GM18519 (cell line): ENCODE measurements around the gene CCDC83.

ENCODE experiments used
- ATAC-seq: cut with Tn5 transposase; IDR thresholded peaks from one replicate; pipeline ENCODE4 v1.9.1; 2021; ENCODE audit warnings: mild to moderate bottlenecking, moderate library complexity; ENCODE audit not compliant: unreplicated experiment, low FRiP score

Gene CCDC83

DNA sequence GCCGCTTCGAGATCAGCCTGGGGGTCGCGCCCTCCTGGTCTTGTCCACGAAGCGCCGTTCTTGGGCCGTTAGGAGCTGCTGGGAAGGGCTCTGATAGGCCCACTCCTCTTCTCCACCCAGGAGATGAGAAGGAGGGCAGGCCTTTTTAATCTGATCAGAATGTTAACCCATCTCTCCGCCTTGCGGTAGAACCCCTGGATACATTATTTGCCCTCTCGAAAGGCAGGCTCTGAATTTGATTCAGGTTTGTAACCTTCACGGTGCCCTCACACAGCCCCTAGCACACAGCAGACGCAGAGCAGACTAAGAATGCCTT lies at the start of gene CCDC83:
CCDC83 (plus strand) TSS at position 43 of the 316 bp plus-strand sequence. CDS start 9,741 bp downstream, outside the sequence.
- ATAC-seq = no peak

GRCh38 chr11:85805387-85805786 lies 49.8 kb upstream of the CCDC83 start:
- no peak for ATAC-seq

- no peak for ATAC-seq
These were observed 49.2 kb upstream of the CCDC83 start for GRCh38 chr11:85806016-85806415.

DNA sequence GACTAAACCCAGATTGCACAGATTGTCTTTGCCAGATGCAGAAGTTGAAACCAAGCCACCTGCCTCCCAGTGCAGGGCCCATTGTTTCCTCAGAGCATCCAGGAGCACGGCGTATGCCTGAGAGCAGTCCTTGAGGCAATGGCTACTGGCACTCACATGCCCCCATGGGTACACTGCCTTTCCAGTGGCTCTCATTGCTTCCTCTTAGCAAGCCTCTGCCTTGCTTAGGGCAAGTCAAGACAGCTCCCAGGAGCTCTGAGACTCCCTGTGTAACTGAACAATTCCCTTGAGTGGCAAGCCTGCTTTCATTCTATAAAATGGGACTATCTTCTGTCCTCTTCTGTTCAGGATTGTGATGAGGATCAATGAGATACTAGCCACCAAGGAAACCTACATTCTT lies 48.3 kb upstream of the CCDC83 start:
- ATAC-seq = no peak

GRCh38 chr11:85809191-85809590 lies 46.0 kb upstream of the CCDC83 start:
- ATAC-seq = no peak

DNA sequence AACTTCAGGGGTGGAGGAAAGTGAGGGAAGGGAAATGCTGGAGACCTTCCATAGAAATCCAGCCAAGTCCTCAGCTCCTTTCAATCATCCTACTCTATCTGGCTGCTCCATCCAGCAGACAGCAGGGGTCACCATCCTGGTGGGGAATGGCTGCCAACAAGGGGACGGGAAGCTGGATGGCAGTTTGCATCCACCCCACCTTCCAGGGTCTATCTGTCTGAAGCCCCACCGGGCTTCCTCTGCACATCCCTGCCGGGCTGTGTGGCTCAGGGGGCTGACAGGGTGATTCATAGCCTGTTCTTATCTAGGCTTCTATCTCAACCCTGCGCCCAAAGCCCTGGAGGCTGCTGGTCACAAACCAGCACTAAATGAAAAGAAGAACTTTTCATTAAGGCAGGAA lies 45.3 kb upstream of the CCDC83 start:
- no peak for ATAC-seq

DNA sequence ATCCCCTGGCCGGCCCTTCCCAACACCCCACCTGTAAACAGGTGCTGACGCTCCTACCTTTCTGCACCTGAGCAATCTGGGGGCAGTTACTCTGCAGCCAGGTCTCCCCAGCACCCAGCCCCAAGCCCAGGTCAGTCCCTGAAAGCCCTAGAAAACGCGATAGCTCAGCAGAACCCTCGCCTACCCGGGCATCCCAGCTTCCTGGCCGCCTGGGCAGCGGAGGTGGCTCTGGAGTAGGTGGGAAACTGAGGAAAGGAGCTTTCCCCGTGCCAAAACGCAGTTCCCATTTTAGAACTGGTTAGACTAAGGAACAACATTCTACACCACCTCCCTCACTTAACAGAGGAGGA lies 44.7 kb upstream of the CCDC83 start:
- no peak for ATAC-seq

- ATAC-seq = peak; percentile 82
These were observed 44.1 kb upstream of the CCDC83 start, which contains the start of gene SYTL2 for GRCh38 chr11:85810871-85811611. Gene SYTL2, minus strand, starts transcription at chr11:85811141. Its CDS starts 53,416 bp downstream, at chr11:85757725.

DNA sequence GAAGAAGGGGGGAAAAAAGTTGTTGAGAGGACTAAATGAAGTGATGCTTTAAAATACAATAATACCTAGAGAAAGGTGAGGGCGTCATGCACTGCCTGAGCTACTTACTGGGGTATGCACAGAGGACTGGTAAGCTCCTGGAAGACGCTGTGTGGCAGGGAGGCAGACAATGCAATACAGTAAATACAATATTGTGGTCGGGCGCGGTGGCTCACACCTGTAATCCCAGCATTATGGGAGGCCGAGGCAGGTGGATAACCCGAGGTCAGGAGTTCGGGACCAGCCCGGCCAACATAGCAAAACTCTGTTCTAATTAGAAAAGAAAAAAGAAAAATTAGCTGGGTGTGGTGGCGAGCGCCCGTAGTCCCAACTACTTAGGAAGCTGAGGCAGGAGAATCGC lies 43.6 kb upstream of the CCDC83 start:
- no peak for ATAC-seq

- ATAC-seq = no peak
These were observed 41.5 kb upstream of the CCDC83 start for GRCh38 chr11:85813721-85814120.

DNA sequence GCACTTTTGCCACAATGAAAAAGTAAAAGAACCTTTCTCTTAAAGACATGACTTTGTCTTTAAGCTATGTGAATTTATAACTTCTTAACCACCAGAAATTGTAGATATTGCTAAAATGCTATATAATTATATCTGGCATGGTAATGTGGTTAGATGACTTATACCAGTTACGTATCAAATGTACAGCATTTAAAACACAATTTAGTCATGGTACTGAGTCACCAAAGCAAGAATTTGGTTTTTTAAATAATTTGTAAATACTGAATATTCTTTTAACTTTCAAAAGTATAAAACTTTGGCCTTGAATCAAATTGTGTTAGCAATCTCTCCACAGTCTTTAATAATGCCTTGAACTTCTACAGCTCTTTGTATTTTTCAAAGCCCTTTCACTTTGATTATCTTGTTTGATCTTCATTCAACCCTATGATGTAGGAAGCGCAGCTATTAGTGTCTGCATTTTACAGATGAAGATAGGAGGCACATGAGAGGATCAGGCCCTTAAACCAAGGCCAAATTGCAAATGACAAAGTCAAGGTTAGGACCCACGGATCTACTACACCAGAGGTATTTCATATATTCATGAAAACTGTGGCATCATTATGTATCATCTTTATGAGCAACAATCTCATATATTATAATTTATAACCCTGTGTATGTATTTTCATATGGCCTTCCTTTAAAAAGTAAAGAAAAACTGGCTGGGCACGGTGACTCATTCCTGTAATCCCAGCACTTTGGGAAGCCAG lies 39.8 kb upstream of the CCDC83 start:
- ATAC-seq = no peak

- ATAC-seq = no peak
These were observed 35.7 kb upstream of the CCDC83 start for GRCh38 chr11:85819441-85819840.

GRCh38 chr11:85821636-85822035 lies 33.5 kb upstream of the CCDC83 start:
- no peak for ATAC-seq

- ATAC-seq = no peak
These were observed 32.4 kb upstream of the CCDC83 start for GRCh38 chr11:85822814-85823213.

- no peak for ATAC-seq
These were observed 31.4 kb upstream of the CCDC83 start for GRCh38 chr11:85823816-85824215.

DNA sequence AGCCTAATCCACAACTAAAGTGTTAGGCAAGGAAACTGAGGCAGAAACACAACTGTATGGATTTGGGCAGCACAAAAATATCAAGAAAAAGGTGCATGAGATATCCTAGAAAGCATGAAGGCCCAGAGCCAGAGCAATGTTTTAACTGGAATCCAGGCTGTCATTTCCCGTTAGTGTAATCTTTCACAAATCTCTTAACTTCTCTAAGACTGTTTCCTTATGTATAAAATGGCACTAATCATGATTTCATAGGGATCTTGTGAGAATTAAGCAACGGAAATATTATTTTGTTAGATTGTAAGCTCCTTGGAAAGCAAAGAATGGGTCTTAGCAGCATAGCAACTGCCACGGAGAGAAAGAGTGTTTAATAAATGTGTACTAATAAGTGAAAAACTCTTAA lies 29.6 kb upstream of the CCDC83 start:
- ATAC-seq = no peak

- ATAC-seq = no peak
These were observed 28.9 kb upstream of the CCDC83 start for GRCh38 chr11:85826116-85826855.

DNA sequence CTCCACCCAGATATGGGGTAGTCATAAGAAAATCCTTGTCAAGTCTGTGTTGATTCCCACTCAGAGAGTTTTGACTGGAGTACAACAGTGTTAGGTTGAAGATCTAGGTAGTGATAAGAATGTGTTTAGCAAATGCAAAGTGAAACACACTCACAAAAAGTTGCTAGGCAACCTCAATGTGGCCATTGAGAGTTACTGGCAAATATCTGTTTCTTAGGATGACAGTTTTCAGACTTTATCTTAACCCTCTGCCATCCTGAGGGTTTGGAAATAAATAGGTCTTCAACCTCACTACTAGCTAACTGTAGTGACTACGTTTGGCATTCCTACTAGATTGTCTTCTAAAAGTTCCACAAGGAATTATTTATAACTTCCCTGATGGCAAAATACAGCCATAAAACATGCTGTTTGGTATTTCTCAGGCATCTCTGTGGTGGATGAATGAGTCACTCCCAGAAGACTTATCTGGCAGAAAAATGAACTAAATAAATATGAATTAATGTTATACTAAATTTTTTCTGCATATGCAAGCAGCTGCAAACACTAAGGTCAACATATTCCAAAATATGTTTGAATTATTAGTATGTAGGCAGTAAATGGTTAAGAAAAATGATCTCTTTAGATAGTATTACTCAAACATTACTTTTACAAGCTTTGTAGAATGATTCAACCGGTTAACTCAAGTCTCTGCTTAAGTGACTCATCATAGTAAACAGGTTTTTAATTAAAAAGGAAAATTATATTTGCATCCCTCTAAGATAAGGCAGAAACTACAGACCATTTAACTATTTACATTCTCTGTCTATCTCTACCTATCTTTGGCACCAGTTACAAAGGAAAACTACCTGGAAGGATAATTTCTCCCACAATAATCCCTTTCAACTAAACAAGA lies 27.2 kb upstream of the CCDC83 start:
- no peak for ATAC-seq

DNA sequence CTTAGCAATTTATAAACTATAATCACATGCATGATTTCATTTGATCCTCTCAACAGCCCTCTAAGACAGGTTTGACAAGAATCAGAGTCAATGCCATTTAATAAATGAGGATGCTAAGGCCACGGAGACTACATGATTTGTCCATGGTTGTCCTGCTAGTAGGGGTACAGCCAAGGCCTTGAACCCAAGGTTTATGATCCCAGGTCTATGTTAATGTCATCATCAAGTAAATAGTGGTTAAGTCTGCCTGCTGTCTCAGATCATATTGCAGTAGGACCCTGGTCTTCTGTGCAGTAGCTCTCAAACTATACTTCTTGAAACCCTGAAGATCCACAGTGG lies 26.6 kb upstream of the CCDC83 start:
- no peak for ATAC-seq

GRCh38 chr11:85829172-85829571 lies 26.0 kb upstream of the CCDC83 start:
- no peak for ATAC-seq

- no peak for ATAC-seq
These were observed 24.1 kb upstream of the CCDC83 start for GRCh38 chr11:85831050-85831449.
